Panc1 (cell line): ENCODE measurements around the gene GMEB2. TPM values are rescaled to one million over a fixed set of nuclear protein-coding genes. Genes with fewer than 3 reads are reported as not detected.

Experiments
- ATAC-seq: fragments of 200-7000 bp; cut with Tn5 transposase; 2 replicates; pipeline ENCODE4 v1.9.1; 2020; ENCODE audit warnings: mild to moderate bottlenecking, moderate library complexity
- BruUV-seq: library from RNA; stranded (reverse); fragments of 400-500 nt; replicated peaks from 2 replicates; lab custom pipeline; 2021; lab: Mats Ljungman, UMichigan
- CTCF ChIA-PET: fragments of 300-600 bp; sonication (Branson Sonifier 250); formaldehyde crosslinking; loops from one replicate; lab custom pipeline; 2022; ENCODE audit warnings: antibody characterized with exemption; lab: Charles Lee
- POLR2A ChIA-PET: fragments of 300-600 bp; sonication (Branson Sonifier 250); formaldehyde crosslinking; loops from one replicate; lab custom pipeline; 2022; ENCODE audit warnings: antibody characterized with exemption; lab: Charles Lee
- DNase-seq: peaks from one replicate; pipeline ENCODE4 v3.0.0-alpha.2; 2010; ENCODE audit warnings: low read depth, low spot score
- H3K27ac ChIP-seq: 2 replicates; pipeline ENCODE4 v1.5.1; 2011; ENCODE audit warnings: mild to moderate bottlenecking, low read length, inconsistent platforms
- H3K27me3 ChIP-seq: fragments of 200-500 bp; sonication (Bioruptor generic); 2 replicates; pipeline ENCODE4 v1.6.0; 2014; ENCODE audit warnings: low read length, inconsistent platforms; ENCODE audit not compliant: control insufficient read depth, insufficient read depth
- H3K36me3 ChIP-seq: fragments of 200-500 bp; sonication (Bioruptor generic); 2 replicates; pipeline ENCODE4 v1.5.1; 2014; ENCODE audit warnings: inconsistent platforms, mild to moderate bottlenecking, low read length, moderate library complexity; ENCODE audit not compliant: control insufficient read depth, insufficient read depth
- H3K4me1 ChIP-seq: 2 replicates; pipeline ENCODE4 v1.5.1; 2011; ENCODE audit warnings: inconsistent platforms, mild to moderate bottlenecking, low read length, moderate library complexity; ENCODE audit not compliant: control insufficient read depth, insufficient read depth
- H3K4me3 ChIP-seq, 2 experiments: 2 replicates each; pipeline ENCODE4 v1.5.1; 2011 to 2012; ENCODE audit warnings: low read depth in 2 of 2, low read length in 2 of 2, mild to moderate bottlenecking in 2 of 2, inconsistent platforms in 1 of 2, moderate library complexity in 1 of 2
- H3K9me3 ChIP-seq: fragments of 200-500 bp; sonication (Bioruptor generic); 2 replicates; pipeline ENCODE4 v1.5.1; 2014; ENCODE audit warnings: low read depth, mild to moderate bottlenecking, inconsistent platforms, low read length, moderate library complexity; ENCODE audit not compliant: control insufficient read depth, insufficient read depth
- CTCF ChIP-seq: fragments of 450-650 bp; IDR thresholded peaks from 2 replicates; pipeline ENCODE4 v1.5.1; 2017; ENCODE audit warnings: mild to moderate bottlenecking
- POLR2AphosphoS5 ChIP-seq: IDR thresholded peaks from 2 replicates; pipeline ENCODE4 v1.6.1; 2012; ENCODE audit warnings: mild to moderate bottlenecking, low read depth, low read length, moderate library complexity
- REST ChIP-seq, 2 experiments: IDR thresholded peaks; 2 replicates each; pipeline ENCODE4 v1.6.1; 2011 to 2012; ENCODE audit warnings: low read depth in 2 of 2, control low read depth in 1 of 2, low read length in 1 of 2, mild to moderate bottlenecking in 1 of 2, moderate library complexity in 1 of 2; ENCODE audit not compliant: insufficient read depth in 1 of 2
- SIN3A ChIP-seq: IDR thresholded peaks from 2 replicates; pipeline ENCODE4 v1.6.1; 2012; ENCODE audit warnings: low read depth, mild to moderate bottlenecking, low read length, moderate library complexity, borderline replicate concordance; ENCODE audit not compliant: insufficient read depth
- TCF7L2 ChIP-seq: IDR thresholded peaks from 2 replicates; pipeline ENCODE4 v1.6.1; 2011; ENCODE audit warnings: mild to moderate bottlenecking, low read depth, low read length, inconsistent platforms
- in situ Hi-C: cut with HindIII; loops from 2 replicates; pipeline ENCODE4 v1.10.0; 2016; ENCODE audit warnings: low sequenced_read_pairs, low pct_unique_long_range_greater_than_20kb
- intact Hi-C: fragments of 100-400 bp; cut with micrococcal nuclease; formaldehyde crosslinking; loops from one replicate; pipeline ENCODE4 v1.10.0; 2022; ENCODE audit not compliant: unreplicated experiment
- total RNA-seq: library from RNA; stranded (reverse); gene quantifications from one replicate; pipeline ENCODE4 v1.2.1, GENCODE V29; 2021; ENCODE audit not compliant: unreplicated experiment

The GMEB2 gene
- total RNA-seq, 1 experiment from 2014 or later, result 13.1 TPM

GRCh38 chr20:63574829-63575743 lies 51.8 kb downstream of the GMEB2 start:
- Histone ChIP-seq H3K4me3 (peak overlapping the region in 1 of 2 experiments; percentile 57; a peak in 3 of 4 replicates), H3K36me3 (peaks cover 3% of the 10 kb centered on the region; the same call in 1 of the 2 replicates), H3K4me1 (peaks cover 14% of the 10 kb centered on the region), H3K27me3 (no peaks in the 10 kb centered on the region), H3K9me3 (no peaks in the 10 kb centered on the region), H3K27ac (peak overlapping the region; percentile 79)
- CTCF ChIA-PET, result interaction anchor here (0.6 kb wide), 1 partner anchor 26 kb away, joined by 6 read pairs; no protein-coding TSS in a partner anchor
- no peak for DNase-seq
- intact Hi-C loops (no loop called here), in situ Hi-C loops (no loop called here)
- BruUV-seq, result no TSS peak
- POLR2A ChIA-PET, result no interaction called here
- no peak for TF ChIP-seq REST (IDR thresholded peaks at IDR 0.05; ENCODE audit: insufficient read depth in 1 of 2, low read depth in 2 of 2, low read length in 1 of 2)
- no peak for TF ChIP-seq CTCF
- no peak for TF ChIP-seq TCF7L2
- TF ChIP-seq SIN3A, result no peak
- TF ChIP-seq POLR2AphosphoS5, result no peak
- ATAC-seq, result no peak

- intact Hi-C loops, result no loop called here
- peak; percentile 88 for ATAC-seq
- ChIA-PET CTCF (interaction anchor here (0.6 kb wide), 1 partner anchor 26 kb away, joined by 6 read pairs; no protein-coding TSS in a partner anchor), POLR2A (interaction anchor here (0.6 kb wide), 1 partner anchor 128 kb away, joined by 3 read pairs; no protein-coding TSS in a partner anchor)
- BruUV-seq, result no TSS peak
- DNase-seq, result no peak
- H3K9me3 ChIP-seq, result no peaks in the 10 kb centered on the region
- peaks cover 3% of the 10 kb centered on the region; the same call in 1 of the 2 replicates for H3K36me3 ChIP-seq
- peak within 1 kb of the TSS; percentile 79 for H3K27ac ChIP-seq
- in situ Hi-C loops, result no loop called here
- H3K27me3 ChIP-seq, result no peaks in the 10 kb centered on the region
- H3K4me1 ChIP-seq, result peaks cover 14% of the 10 kb centered on the region
- no peak for TF ChIP-seq CTCF
- TF ChIP-seq POLR2AphosphoS5, result 0 out of 2 replicates have a peak, but pooled peaks have one; percentile 32
- H3K4me3 ChIP-seq, result peak within 1 kb of the TSS; percentile 64 to 84
These were observed 52.6 kb downstream of the GMEB2 start, which contains the start of gene HELZ2 for GRCh38 chr20:63574156-63574828. Gene HELZ2, minus strand, starts transcription at chr20:63574239. Its CDS starts 1,854 bp downstream, at chr20:63572385.
